Fibroblast of the aortic adventitia (primary cell): Measurements from ENCODE around the gene FBXL12. TPM values are rescaled to one million over a fixed set of nuclear protein-coding genes. Genes with fewer than 3 reads are reported as not detected.

Experiments
- DNase-seq: peaks from one replicate; pipeline ENCODE4 v3.0.0-alpha.2; 2010; ENCODE audit warnings: low read depth
- H3K4me3 ChIP-seq: 2 replicates; pipeline ENCODE4 v1.5.1; 2011; ENCODE audit warnings: low read depth, mild to moderate bottlenecking, control low read depth, low read length, moderate library complexity
- total RNA-seq: library from RNA; depleted of rRNA; stranded (reverse); fragments of >200 nt; gene quantifications from 2 replicates; pipeline ENCODE4 v1.2.3, GENCODE V29; 2012; ENCODE audit warnings: low replicate concordance
- TF ChIP-seq, protein P1 (sequence below): IDR thresholded peaks from 2 replicates; pipeline ENCODE4 v1.5.1; 2011; ENCODE audit warnings: mild to moderate bottlenecking, low read length, control low read depth, inconsistent platforms; ENCODE audit not compliant: insufficient read depth

Gene FBXL12
- total RNA-seq = 14.4 and 27.8 TPM in 2 replicates

DNA sequence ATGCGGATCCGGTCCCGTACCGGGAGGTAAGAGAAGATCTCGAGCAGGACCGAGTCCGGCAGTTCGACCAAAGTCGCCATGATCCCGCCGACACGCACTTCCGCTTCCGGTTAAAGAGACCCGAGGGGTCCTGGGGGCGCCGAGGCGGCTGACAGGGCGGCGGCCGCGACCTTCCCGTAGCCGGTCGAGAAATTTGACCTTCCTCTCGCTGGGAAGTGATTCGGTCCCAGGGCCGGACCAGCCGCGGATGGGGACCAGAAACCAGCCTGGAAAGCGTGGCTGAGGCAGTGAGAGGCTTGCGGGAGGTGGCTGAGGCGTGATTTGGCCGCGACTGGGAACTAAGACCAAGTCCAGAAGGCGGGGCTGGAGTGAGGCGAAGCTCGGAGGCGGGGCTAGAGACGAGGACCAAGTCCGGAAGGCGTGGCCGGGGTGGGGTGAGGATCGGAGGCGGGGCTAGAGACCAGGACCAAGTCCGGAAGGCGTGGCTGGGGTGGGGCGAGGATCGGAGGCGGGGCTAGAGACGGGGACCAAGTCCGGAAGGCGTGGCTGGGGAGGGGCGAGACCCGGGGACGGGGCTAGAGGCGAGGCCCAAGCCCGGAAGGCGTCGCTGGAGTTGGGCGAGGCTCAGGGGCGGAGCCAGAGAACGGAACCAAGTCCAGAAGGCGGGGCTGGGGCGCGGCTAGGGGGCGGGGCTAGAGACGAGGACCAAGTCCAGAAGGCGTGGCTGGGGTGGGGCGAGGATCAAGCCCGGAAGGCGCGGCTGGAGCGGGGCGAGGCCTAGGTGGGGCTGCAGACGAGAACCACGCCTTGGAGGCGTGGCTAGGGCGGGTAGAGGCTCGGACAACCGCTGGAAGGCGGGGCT is at the start of gene FBXL12:
Gene FBXL12, minus strand, starts transcription at position 346 of the 862 bp plus-strand sequence. Its CDS starts 266 bp downstream, at position 80.
- TF ChIP-seq, protein P1, sequence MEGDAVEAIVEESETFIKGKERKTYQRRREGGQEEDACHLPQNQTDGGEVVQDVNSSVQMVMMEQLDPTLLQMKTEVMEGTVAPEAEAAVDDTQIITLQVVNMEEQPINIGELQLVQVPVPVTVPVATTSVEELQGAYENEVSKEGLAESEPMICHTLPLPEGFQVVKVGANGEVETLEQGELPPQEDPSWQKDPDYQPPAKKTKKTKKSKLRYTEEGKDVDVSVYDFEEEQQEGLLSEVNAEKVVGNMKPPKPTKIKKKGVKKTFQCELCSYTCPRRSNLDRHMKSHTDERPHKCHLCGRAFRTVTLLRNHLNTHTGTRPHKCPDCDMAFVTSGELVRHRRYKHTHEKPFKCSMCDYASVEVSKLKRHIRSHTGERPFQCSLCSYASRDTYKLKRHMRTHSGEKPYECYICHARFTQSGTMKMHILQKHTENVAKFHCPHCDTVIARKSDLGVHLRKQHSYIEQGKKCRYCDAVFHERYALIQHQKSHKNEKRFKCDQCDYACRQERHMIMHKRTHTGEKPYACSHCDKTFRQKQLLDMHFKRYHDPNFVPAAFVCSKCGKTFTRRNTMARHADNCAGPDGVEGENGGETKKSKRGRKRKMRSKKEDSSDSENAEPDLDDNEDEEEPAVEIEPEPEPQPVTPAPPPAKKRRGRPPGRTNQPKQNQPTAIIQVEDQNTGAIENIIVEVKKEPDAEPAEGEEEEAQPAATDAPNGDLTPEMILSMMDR = no peak
- DNase-seq = peak; percentile 99
- peak within 1 kb of the TSS; percentile 96 for H3K4me3 ChIP-seq

GRCh38 chr19:9865732-9866501 is 47.0 kb upstream of the FBXL12 start:
- TF ChIP-seq, protein P1 = no peak
- no peak for DNase-seq
- no peak overlapping the region for H3K4me3 ChIP-seq

GRCh38 chr19:9863759-9864158 is 44.9 kb upstream of the FBXL12 start:
- H3K4me3 ChIP-seq = no peak overlapping the region
- TF ChIP-seq, protein P1 = no peak
- no peak for DNase-seq

DNA sequence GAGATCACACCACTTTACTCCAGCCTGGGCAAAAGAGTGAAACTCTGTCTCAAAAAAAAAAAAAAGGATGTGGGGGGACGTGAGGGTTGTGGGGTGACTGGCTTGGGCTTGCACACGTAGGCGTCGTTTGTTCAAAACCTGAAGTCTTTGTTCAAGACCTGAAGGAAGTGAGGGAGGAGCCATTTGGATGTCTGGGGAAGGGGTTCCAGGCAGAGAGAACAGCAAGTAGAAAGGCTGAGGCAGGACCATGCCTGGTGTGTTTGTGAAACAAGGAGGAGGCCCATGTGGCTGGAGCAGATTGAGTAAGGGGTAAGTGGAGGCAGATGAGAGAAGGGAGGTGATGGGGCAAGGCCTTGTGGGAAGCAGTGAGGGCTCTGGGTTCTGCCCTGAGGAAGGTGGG is 44.1 kb upstream of the FBXL12 start:
- TF ChIP-seq, protein P1 = no peak
- no peak for DNase-seq
- H3K4me3 ChIP-seq = no peak overlapping the region

DNA sequence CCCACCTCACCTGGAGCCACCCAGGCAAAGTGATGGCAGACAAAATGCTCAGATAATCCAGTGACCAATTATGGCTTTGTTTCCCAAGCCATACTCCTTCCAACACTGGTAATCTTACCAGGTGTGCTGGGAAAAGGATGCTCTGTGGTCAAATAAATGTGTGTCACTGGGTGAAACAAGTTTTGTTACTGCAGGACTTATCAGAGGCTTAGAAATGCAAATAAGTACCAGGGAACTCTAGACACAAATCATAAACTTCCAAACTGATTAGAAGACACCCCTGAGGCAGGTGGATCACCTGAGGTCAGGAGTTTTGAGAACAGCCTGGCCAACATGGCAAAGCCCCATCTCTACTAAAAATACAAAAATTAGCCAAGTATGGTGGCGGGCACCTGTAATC is 42.6 kb upstream of the FBXL12 start:
- DNase-seq = no peak
- TF ChIP-seq, protein P1 = no peak
- H3K4me3 ChIP-seq = no peak overlapping the region

DNA sequence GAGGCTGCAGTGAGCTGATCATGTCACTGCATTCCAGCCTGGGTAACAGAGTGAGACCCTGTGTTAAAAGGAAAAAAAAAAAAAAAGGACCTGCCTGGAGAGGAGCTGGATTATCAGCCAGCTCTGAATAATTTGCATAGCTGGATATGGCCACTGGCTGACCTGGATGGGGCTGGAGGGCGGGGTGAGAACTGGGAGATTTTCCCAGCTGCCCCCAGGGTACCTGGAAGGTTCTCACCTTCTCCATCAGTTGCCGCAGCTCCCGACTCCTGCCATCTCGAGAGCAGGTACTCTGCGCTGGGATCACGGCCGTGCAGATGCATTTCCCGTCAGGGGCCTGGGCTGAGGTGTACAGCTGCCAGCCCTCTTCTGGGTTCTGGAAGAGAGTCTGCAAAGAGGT is 41.5 kb upstream of the FBXL12 start:
- TF ChIP-seq, protein P1 = no peak
- no peak for DNase-seq
- H3K4me3 ChIP-seq = no peak overlapping the region
